ENCODE data around the gene IFI27L2. TPM values are rescaled to one million over a fixed set of nuclear protein-coding genes. Genes with fewer than 3 reads are reported as not detected.

Gene IFI27L2
- total RNA-seq, 1 donor from 2014 or later: 32.2 TPM

GRCh38 chr14:94115058-94115591 is 14.3 kb downstream of the IFI27L2 start:
- DNase-seq (ENCODE audit: low spot score, unreplicated experiment): no peak
- H3K27me3 Mint-ChIP-seq: peaks cover 20% of the 10 kb centered on the region
- H3K36me3 Mint-ChIP-seq (ENCODE audit: insufficient read depth): no peaks in the 10 kb centered on the region
- no peaks in the 10 kb centered on the region for H3K9me3 Mint-ChIP-seq (ENCODE audit: low read depth)
- H3K4me1 Mint-ChIP-seq (ENCODE audit: low read depth): no peaks in the 10 kb centered on the region
- TF ChIP-seq, protein P1, sequence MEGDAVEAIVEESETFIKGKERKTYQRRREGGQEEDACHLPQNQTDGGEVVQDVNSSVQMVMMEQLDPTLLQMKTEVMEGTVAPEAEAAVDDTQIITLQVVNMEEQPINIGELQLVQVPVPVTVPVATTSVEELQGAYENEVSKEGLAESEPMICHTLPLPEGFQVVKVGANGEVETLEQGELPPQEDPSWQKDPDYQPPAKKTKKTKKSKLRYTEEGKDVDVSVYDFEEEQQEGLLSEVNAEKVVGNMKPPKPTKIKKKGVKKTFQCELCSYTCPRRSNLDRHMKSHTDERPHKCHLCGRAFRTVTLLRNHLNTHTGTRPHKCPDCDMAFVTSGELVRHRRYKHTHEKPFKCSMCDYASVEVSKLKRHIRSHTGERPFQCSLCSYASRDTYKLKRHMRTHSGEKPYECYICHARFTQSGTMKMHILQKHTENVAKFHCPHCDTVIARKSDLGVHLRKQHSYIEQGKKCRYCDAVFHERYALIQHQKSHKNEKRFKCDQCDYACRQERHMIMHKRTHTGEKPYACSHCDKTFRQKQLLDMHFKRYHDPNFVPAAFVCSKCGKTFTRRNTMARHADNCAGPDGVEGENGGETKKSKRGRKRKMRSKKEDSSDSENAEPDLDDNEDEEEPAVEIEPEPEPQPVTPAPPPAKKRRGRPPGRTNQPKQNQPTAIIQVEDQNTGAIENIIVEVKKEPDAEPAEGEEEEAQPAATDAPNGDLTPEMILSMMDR (IDR thresholded peaks at IDR 0.05; ENCODE audit: unreplicated experiment): no peak
- H3K4me3 Mint-ChIP-seq (ENCODE audit: low read depth): no peak overlapping the region
- no peak overlapping the region for H3K27ac Mint-ChIP-seq

- no peak overlapping the region for H3K27ac Mint-ChIP-seq
Observed at GRCh38 chr14:94114589-94115057, 14.8 kb downstream of the IFI27L2 start.

GRCh38 chr14:94113908-94114588 is 15.4 kb downstream of the IFI27L2 start:
- Mint-ChIP-seq H3K36me3 (ENCODE audit: insufficient read depth) (no peaks in the 10 kb centered on the region), H3K9me3 (ENCODE audit: low read depth) (no peaks in the 10 kb centered on the region), H3K4me1 (ENCODE audit: low read depth) (no peaks in the 10 kb centered on the region), H3K27me3 (peaks cover 20% of the 10 kb centered on the region), H3K4me3 (ENCODE audit: low read depth) (no peak overlapping the region), H3K27ac (no peak overlapping the region)
- TF ChIP-seq, protein P1 (IDR thresholded peaks at IDR 0.05; ENCODE audit: unreplicated experiment): no peak
- DNase-seq (ENCODE audit: low spot score, unreplicated experiment): no peak

More at GRCh38 chr14:94114589-94115057, 14.8 kb downstream of the IFI27L2 start:
- TF ChIP-seq, protein P1 (IDR thresholded peaks at IDR 0.05; ENCODE audit: unreplicated experiment): no peak
- no peak for DNase-seq (ENCODE audit: low spot score, unreplicated experiment)
- Mint-ChIP-seq H3K4me3 (ENCODE audit: low read depth) (no peak overlapping the region), H3K27me3 (peaks cover 20% of the 10 kb centered on the region), H3K4me1 (ENCODE audit: low read depth) (no peaks in the 10 kb centered on the region), H3K9me3 (ENCODE audit: low read depth) (no peaks in the 10 kb centered on the region), H3K36me3 (ENCODE audit: insufficient read depth) (no peaks in the 10 kb centered on the region)

DNA sequence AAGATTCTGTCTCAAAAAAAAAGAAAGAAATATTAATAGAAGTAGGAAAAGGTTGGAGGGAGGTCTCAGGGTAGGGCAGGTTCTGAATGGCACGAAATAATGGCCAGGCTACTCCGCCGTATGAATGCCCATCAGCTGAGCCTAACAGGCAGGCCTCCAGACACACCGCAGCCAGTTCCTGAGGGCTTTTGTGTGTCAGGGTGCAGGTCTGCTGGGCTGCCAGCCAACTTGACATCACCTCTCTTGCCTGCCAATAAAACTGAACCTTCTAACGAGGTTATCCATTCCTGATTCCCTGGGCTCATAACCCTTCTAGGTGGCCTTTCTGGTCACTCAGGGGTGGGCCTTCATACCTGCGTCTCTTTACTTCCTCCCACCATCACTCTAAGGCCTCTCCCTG is 15.9 kb downstream of the IFI27L2 start:
- H3K4me1 Mint-ChIP-seq (ENCODE audit: low read depth): peaks cover 2% of the 10 kb centered on the region
- no peaks in the 10 kb centered on the region for H3K9me3 Mint-ChIP-seq (ENCODE audit: low read depth)
- TF ChIP-seq, protein P1 (IDR thresholded peaks at IDR 0.05; ENCODE audit: unreplicated experiment): no peak
- no peak overlapping the region for H3K27ac Mint-ChIP-seq
- no peak for DNase-seq (ENCODE audit: low spot score, unreplicated experiment)
- no peaks in the 10 kb centered on the region for H3K36me3 Mint-ChIP-seq (ENCODE audit: insufficient read depth)
- peaks cover 20% of the 10 kb centered on the region for H3K27me3 Mint-ChIP-seq
- H3K4me3 Mint-ChIP-seq (ENCODE audit: low read depth): no peak overlapping the region

DNA sequence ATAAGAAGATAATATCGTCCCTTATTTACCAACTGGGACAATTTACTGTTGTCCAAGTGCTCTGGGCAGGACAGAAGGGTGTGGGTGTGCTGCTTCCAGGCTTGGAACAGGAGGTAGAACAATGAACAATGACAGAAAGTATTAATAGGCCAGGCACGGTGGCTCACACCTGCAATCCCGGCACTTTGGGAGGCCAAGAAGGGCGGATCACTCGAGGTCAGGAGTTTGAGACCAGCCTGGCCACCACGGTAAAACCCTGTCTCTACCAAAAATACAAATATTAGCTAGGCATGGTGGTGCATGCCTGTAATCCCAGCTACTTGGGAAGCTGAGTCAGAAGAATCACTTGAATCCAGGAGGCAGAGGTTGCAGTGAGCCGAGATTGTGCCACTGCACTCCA is 16.3 kb downstream of the IFI27L2 start:
- no peak overlapping the region for H3K27ac Mint-ChIP-seq
- H3K4me1 Mint-ChIP-seq (ENCODE audit: low read depth): peaks cover 3% of the 10 kb centered on the region
- no peak overlapping the region for H3K4me3 Mint-ChIP-seq (ENCODE audit: low read depth)
- DNase-seq (ENCODE audit: low spot score, unreplicated experiment): no peak
- peaks cover 20% of the 10 kb centered on the region for H3K27me3 Mint-ChIP-seq
- TF ChIP-seq, protein P1 (IDR thresholded peaks at IDR 0.05; ENCODE audit: unreplicated experiment): no peak
- no peaks in the 10 kb centered on the region for H3K9me3 Mint-ChIP-seq (ENCODE audit: low read depth)
- H3K36me3 Mint-ChIP-seq (ENCODE audit: insufficient read depth): peaks cover under 1% of the 10 kb centered on the region
